ENCODE measurements around the gene ZNF215.
"Not testable (repeated sequence)": the region's sequence is repeated elsewhere in the genome, so short reads cannot be mapped to it uniquely, and the experiment has no call there.

The ZNF215 gene

GRCh38 chr11:6904804-6905203 lies 21.4 kb upstream of the ZNF215 start:
- not testable (repeated sequence) for H3K4me1 ChIP-seq (ENCODE audit: control insufficient read depth, insufficient read depth, low read length, poor library complexity, severe bottlenecking); H3K4me3 ChIP-seq (ENCODE audit: extremely low read depth, insufficient read depth, low read length, poor library complexity, severe bottlenecking); H3K36me3 ChIP-seq (ENCODE audit: control insufficient read depth, insufficient read depth, low read length); H3K27ac ChIP-seq (ENCODE audit: low read depth, low read length, severe bottlenecking); H3K9me3 ChIP-seq (ENCODE audit: control insufficient read depth, low read length)
- WGBS, 2 experiments (ENCODE audit: insufficient coverage in 2 of 2), result 89 to 90% methylated on average over 12 to 13 of the region's 13 CpGs

- 100% methylated on average over 1 of the region's 3 CpGs; no CpG with 5 or more reads in 1 of the 2 experiments for WGBS, 2 experiments (ENCODE audit: insufficient coverage in 2 of 2)
- H3K9me3 ChIP-seq (ENCODE audit: control insufficient read depth, low read length), result no peaks in the 10 kb centered on the region
These were observed 14.8 kb upstream of the ZNF215 start for GRCh38 chr11:6911378-6911777.

GRCh38 chr11:6911948-6912347 lies 14.3 kb upstream of the ZNF215 start:
- H3K27ac ChIP-seq (ENCODE audit: low read depth, low read length, severe bottlenecking), result no peak overlapping the region
- H3K4me1 ChIP-seq (ENCODE audit: control insufficient read depth, insufficient read depth, low read length, poor library complexity, severe bottlenecking), result no peaks in the 10 kb centered on the region
- H3K4me3 ChIP-seq (ENCODE audit: extremely low read depth, insufficient read depth, low read length, poor library complexity, severe bottlenecking), result no peak overlapping the region
- 78 to 91% methylated on average over 1 of the region's 3 CpGs for WGBS, 2 experiments (ENCODE audit: insufficient coverage in 2 of 2)
- H3K36me3 ChIP-seq (ENCODE audit: control insufficient read depth, insufficient read depth, low read length), result no peaks in the 10 kb centered on the region
- no peaks in the 10 kb centered on the region for H3K9me3 ChIP-seq (ENCODE audit: control insufficient read depth, low read length)

More at GRCh38 chr11:6911378-6911777, 14.8 kb upstream of the ZNF215 start:
- no peaks in the 10 kb centered on the region for H3K4me1 ChIP-seq (ENCODE audit: control insufficient read depth, insufficient read depth, low read length, poor library complexity, severe bottlenecking)
- no peak overlapping the region for H3K27ac ChIP-seq (ENCODE audit: low read depth, low read length, severe bottlenecking)
- H3K4me3 ChIP-seq (ENCODE audit: extremely low read depth, insufficient read depth, low read length, poor library complexity, severe bottlenecking), result no peak overlapping the region
- no peaks in the 10 kb centered on the region for H3K36me3 ChIP-seq (ENCODE audit: control insufficient read depth, insufficient read depth, low read length)

- 100% methylated on average over 1 of the region's 2 CpGs; no CpG with 5 or more reads in 1 of the 2 experiments for WGBS, 2 experiments (ENCODE audit: insufficient coverage in 2 of 2)
- no peaks in the 10 kb centered on the region for H3K4me1 ChIP-seq (ENCODE audit: control insufficient read depth, insufficient read depth, low read length, poor library complexity, severe bottlenecking)
- no peak overlapping the region for H3K4me3 ChIP-seq (ENCODE audit: extremely low read depth, insufficient read depth, low read length, poor library complexity, severe bottlenecking)
- no peaks in the 10 kb centered on the region for H3K36me3 ChIP-seq (ENCODE audit: control insufficient read depth, insufficient read depth, low read length)
- no peak overlapping the region for H3K27ac ChIP-seq (ENCODE audit: low read depth, low read length, severe bottlenecking)
- no peaks in the 10 kb centered on the region for H3K9me3 ChIP-seq (ENCODE audit: control insufficient read depth, low read length)
These were observed 6.5 kb upstream of the ZNF215 start for GRCh38 chr11:6919698-6920097.

- H3K27ac ChIP-seq (ENCODE audit: low read depth, low read length, severe bottlenecking), result no peak within 1 kb of the TSS
- H3K4me3 ChIP-seq (ENCODE audit: extremely low read depth, insufficient read depth, low read length, poor library complexity, severe bottlenecking), result no peak within 1 kb of the TSS
- H3K36me3 ChIP-seq (ENCODE audit: control insufficient read depth, insufficient read depth, low read length), result no peaks in the 10 kb centered on the region
- H3K4me1 ChIP-seq (ENCODE audit: control insufficient read depth, insufficient read depth, low read length, poor library complexity, severe bottlenecking), result no peaks in the 10 kb centered on the region
- no peaks in the 10 kb centered on the region for H3K9me3 ChIP-seq (ENCODE audit: control insufficient read depth, low read length)
- no CpG with 5 or more reads among the region's 1 CpG for WGBS, 2 experiments (ENCODE audit: insufficient coverage in 2 of 2)
These were observed 5.5 kb upstream of the ZNF215 start, which contains the start of gene OR2D3 for GRCh38 chr11:6920702-6921101. Gene OR2D3, plus strand, starts transcription at chr11:6921002. Its CDS starts 0 bp downstream, at chr11:6921002.

- Histone ChIP-seq H3K36me3 (ENCODE audit: control insufficient read depth, insufficient read depth, low read length) (no peaks in the 10 kb centered on the region), H3K9me3 (ENCODE audit: control insufficient read depth, low read length) (no peaks in the 10 kb centered on the region), H3K27ac (ENCODE audit: low read depth, low read length, severe bottlenecking) (no peak overlapping the region), H3K4me1 (ENCODE audit: control insufficient read depth, insufficient read depth, low read length, poor library complexity, severe bottlenecking) (no peaks in the 10 kb centered on the region), H3K4me3 (ENCODE audit: extremely low read depth, insufficient read depth, low read length, poor library complexity, severe bottlenecking) (no peak overlapping the region)
These were observed 1.1 kb upstream of the ZNF215 start for GRCh38 chr11:6925007-6925577.

- H3K27ac ChIP-seq (ENCODE audit: low read depth, low read length, severe bottlenecking), result peak overlapping the region; percentile 50
- 94 to 100% methylated on average over 1 to 2 of the region's 2 CpGs for WGBS, 2 experiments (ENCODE audit: insufficient coverage in 2 of 2)
These were observed 504 bp upstream of the ZNF215 start for GRCh38 chr11:6925636-6926207.

GRCh38 chr11:6927030-6927617 lies 898 bp downstream of the ZNF215 start:
- H3K4me3 ChIP-seq (ENCODE audit: extremely low read depth, insufficient read depth, low read length, poor library complexity, severe bottlenecking), result peak overlapping the region; percentile 62
- no peaks in the 10 kb centered on the region for H3K4me1 ChIP-seq (ENCODE audit: control insufficient read depth, insufficient read depth, low read length, poor library complexity, severe bottlenecking)
- H3K36me3 ChIP-seq (ENCODE audit: control insufficient read depth, insufficient read depth, low read length), result no peaks in the 10 kb centered on the region
- no peak overlapping the region for H3K27ac ChIP-seq (ENCODE audit: low read depth, low read length, severe bottlenecking)
- 40 to 44% methylated on average over 6 to 7 of the region's 11 CpGs for WGBS, 2 experiments (ENCODE audit: insufficient coverage in 2 of 2)
- H3K9me3 ChIP-seq (ENCODE audit: control insufficient read depth, low read length), result no peaks in the 10 kb centered on the region

More at GRCh38 chr11:6925636-6926207, 504 bp upstream of the ZNF215 start:
- Histone ChIP-seq H3K4me1 (ENCODE audit: control insufficient read depth, insufficient read depth, low read length, poor library complexity, severe bottlenecking) (no peaks in the 10 kb centered on the region), H3K4me3 (ENCODE audit: extremely low read depth, insufficient read depth, low read length, poor library complexity, severe bottlenecking) (peak overlapping the region; percentile 62), H3K36me3 (ENCODE audit: control insufficient read depth, insufficient read depth, low read length) (no peaks in the 10 kb centered on the region), H3K9me3 (ENCODE audit: control insufficient read depth, low read length) (no peaks in the 10 kb centered on the region)

- Histone ChIP-seq H3K27ac (ENCODE audit: low read depth, low read length, severe bottlenecking) (no peak overlapping the region), H3K4me3 (ENCODE audit: extremely low read depth, insufficient read depth, low read length, poor library complexity, severe bottlenecking) (no peak overlapping the region), H3K4me1 (ENCODE audit: control insufficient read depth, insufficient read depth, low read length, poor library complexity, severe bottlenecking) (no peaks in the 10 kb centered on the region), H3K9me3 (ENCODE audit: control insufficient read depth, low read length) (no peaks in the 10 kb centered on the region), H3K36me3 (ENCODE audit: control insufficient read depth, insufficient read depth, low read length) (no peaks in the 10 kb centered on the region)
- WGBS, 2 experiments (ENCODE audit: insufficient coverage in 2 of 2), result 0 to 81% methylated on average over 1 to 3 of the region's 4 CpGs
These were observed 2.7 kb downstream of the ZNF215 start for GRCh38 chr11:6928916-6929315.

GRCh38 chr11:6931146-6931713 lies 5.0 kb downstream of the ZNF215 start:
- H3K36me3 ChIP-seq (ENCODE audit: control insufficient read depth, insufficient read depth, low read length), result no peaks in the 10 kb centered on the region
- 100% methylated on average over 1 of the region's 3 CpGs for WGBS, 2 experiments (ENCODE audit: insufficient coverage in 2 of 2)

GRCh38 chr11:6932145-6932544 lies 5.9 kb downstream of the ZNF215 start:
- 93% methylated on average over 5 to 7 of the region's 7 CpGs for WGBS, 2 experiments (ENCODE audit: insufficient coverage in 2 of 2)
- no peaks in the 10 kb centered on the region for H3K36me3 ChIP-seq (ENCODE audit: control insufficient read depth, insufficient read depth, low read length)
- H3K9me3 ChIP-seq (ENCODE audit: control insufficient read depth, low read length), result no peaks in the 10 kb centered on the region
- no peaks in the 10 kb centered on the region for H3K4me1 ChIP-seq (ENCODE audit: control insufficient read depth, insufficient read depth, low read length, poor library complexity, severe bottlenecking)
- H3K4me3 ChIP-seq (ENCODE audit: extremely low read depth, insufficient read depth, low read length, poor library complexity, severe bottlenecking), result no peak overlapping the region
- H3K27ac ChIP-seq (ENCODE audit: low read depth, low read length, severe bottlenecking), result no peak overlapping the region

More at GRCh38 chr11:6931146-6931713, 5.0 kb downstream of the ZNF215 start:
- Histone ChIP-seq H3K27ac (ENCODE audit: low read depth, low read length, severe bottlenecking) (no peak overlapping the region), H3K4me1 (ENCODE audit: control insufficient read depth, insufficient read depth, low read length, poor library complexity, severe bottlenecking) (no peaks in the 10 kb centered on the region), H3K9me3 (ENCODE audit: control insufficient read depth, low read length) (no peaks in the 10 kb centered on the region), H3K4me3 (ENCODE audit: extremely low read depth, insufficient read depth, low read length, poor library complexity, severe bottlenecking) (no peak overlapping the region)

All from mesodermal cell (in vitro differentiated cells).